MCF 10A (cell line): ENCODE results near the gene VAV2. TPM values are rescaled to one million over a fixed set of nuclear protein-coding genes. Genes with fewer than 3 reads are reported as not detected.

ENCODE experiments used
- BruUV-seq: library from RNA; stranded (reverse); fragments of 400-500 nt; replicated peaks from 2 replicates; lab custom pipeline; 2021; lab: Mats Ljungman, UMichigan
- CTCF ChIA-PET: fragments of 300-600 bp; sonication (Branson Sonifier 250); formaldehyde crosslinking; extraction: SDS; loops from one replicate; lab custom pipeline; 2021; ENCODE audit warnings: antibody characterized with exemption, inconsistent platforms; lab: Yijun Ruan, JAX
- POLR2A ChIA-PET: fragments of 300-600, 350-650 bp; sonication (Branson Sonifier 250); formaldehyde crosslinking; extraction: SDS; loops from one replicate; lab custom pipeline; 2020; ENCODE audit warnings: antibody characterized with exemption, inconsistent platforms; lab: Yijun Ruan, JAX
- DNase-seq: peaks from one replicate; pipeline ENCODE4 v3.0.0-alpha.2; 2018; ENCODE audit not compliant: unreplicated experiment
- H3K27ac Mint-ChIP-seq: one replicate; pipeline ENCODE4 v1.8.0; 2022; ENCODE audit warnings: mild to moderate bottlenecking, low read depth, mixed read lengths; ENCODE audit not compliant: unreplicated experiment
- H3K27me3 Mint-ChIP-seq: one replicate; pipeline ENCODE4 v1.8.0; 2022; ENCODE audit warnings: mixed read lengths; ENCODE audit not compliant: insufficient read depth, unreplicated experiment
- H3K36me3 Mint-ChIP-seq: one replicate; pipeline ENCODE4 v1.8.0; 2022; ENCODE audit warnings: mild to moderate bottlenecking, moderate library complexity, mixed read lengths; ENCODE audit not compliant: insufficient read depth, unreplicated experiment
- H3K4me1 Mint-ChIP-seq: one replicate; pipeline ENCODE4 v1.8.0; 2022; ENCODE audit warnings: mixed read lengths; ENCODE audit not compliant: insufficient read depth, unreplicated experiment
- H3K4me3 Mint-ChIP-seq: one replicate; pipeline ENCODE4 v1.8.0; 2022; ENCODE audit warnings: mild to moderate bottlenecking, moderate library complexity, mixed read lengths; ENCODE audit not compliant: unreplicated experiment
- H3K9me3 Mint-ChIP-seq: one replicate; pipeline ENCODE4 v1.8.0; 2022; ENCODE audit warnings: mixed read lengths; ENCODE audit not compliant: unreplicated experiment
- CTCF ChIP-seq: fragments of 200-600 bp; IDR thresholded peaks from one replicate; pipeline ENCODE4 v1.8.0; 2022; ENCODE audit warnings: antibody characterized with exemption, mild to moderate bottlenecking; ENCODE audit not compliant: unreplicated experiment
- intact Hi-C: fragments of 100-400 bp; cut with micrococcal nuclease; formaldehyde crosslinking; loops from 2 replicates; pipeline ENCODE4 v1.14.1; 2022
- total RNA-seq: library from RNA; stranded (reverse); gene quantifications from 2 replicates; pipeline ENCODE4 v1.2.3, GENCODE V29; 2022

Gene VAV2
- total RNA-seq, 1 experiment from 2014 or later, result 31.0 TPM

GRCh38 chr9:133819923-133820322 is 172.2 kb downstream of the VAV2 start:
- H3K9me3 Mint-ChIP-seq, result no peaks in the 10 kb centered on the region
- no TSS peak for BruUV-seq
- intact Hi-C loops, result no loop called here
- ChIA-PET CTCF (interaction anchor here (0.6 kb wide), 1 partner anchor 48 kb away, joined by 3 read pairs; no protein-coding TSS in a partner anchor), POLR2A (no interaction called here)
- no peaks in the 10 kb centered on the region for H3K27me3 Mint-ChIP-seq
- H3K4me1 Mint-ChIP-seq, result no peaks in the 10 kb centered on the region
- H3K27ac Mint-ChIP-seq, result no peak overlapping the region
- no peak overlapping the region for H3K4me3 Mint-ChIP-seq
- no peak for TF ChIP-seq CTCF
- DNase-seq, result no peak
- H3K36me3 Mint-ChIP-seq, result peaks cover 37% of the 10 kb centered on the region

- CTCF ChIA-PET, result no interaction called here
- DNase-seq, result peak; percentile 5
- intact Hi-C loops, result no loop called here
- H3K4me3 Mint-ChIP-seq, result no peak overlapping the region
- no peak for TF ChIP-seq CTCF
- no peaks in the 10 kb centered on the region for H3K27me3 Mint-ChIP-seq
- peaks cover 37% of the 10 kb centered on the region for H3K36me3 Mint-ChIP-seq
- H3K9me3 Mint-ChIP-seq, result no peaks in the 10 kb centered on the region
- POLR2A ChIA-PET, result no interaction called here
- no peaks in the 10 kb centered on the region for H3K4me1 Mint-ChIP-seq
- H3K27ac Mint-ChIP-seq, result no peak overlapping the region
- no TSS peak for BruUV-seq
These were observed 173.7 kb downstream of the VAV2 start for GRCh38 chr9:133818444-133818843.

GRCh38 chr9:133815781-133816180 is 176.3 kb downstream of the VAV2 start:
- CTCF ChIA-PET, result interaction anchor here (0.6 kb wide), 2 partner anchors 23 to 55 kb away, joined by 3 to 7 read pairs; no protein-coding TSS in a partner anchor
- Mint-ChIP-seq H3K9me3 (no peaks in the 10 kb centered on the region), H3K27me3 (no peaks in the 10 kb centered on the region), H3K4me3 (no peak overlapping the region), H3K4me1 (no peaks in the 10 kb centered on the region), H3K36me3 (peaks cover 22% of the 10 kb centered on the region), H3K27ac (no peak overlapping the region)
- DNase-seq, result no peak
- no TSS peak for BruUV-seq
- POLR2A ChIA-PET, result no interaction called here
- TF ChIP-seq CTCF, result no peak
- intact Hi-C loops, result no loop called here

GRCh38 chr9:133814586-133815208 is 177.4 kb downstream of the VAV2 start:
- no TSS peak for BruUV-seq
- Mint-ChIP-seq H3K27ac (no peak overlapping the region), H3K4me3 (no peak overlapping the region), H3K27me3 (no peaks in the 10 kb centered on the region), H3K9me3 (no peaks in the 10 kb centered on the region), H3K4me1 (no peaks in the 10 kb centered on the region), H3K36me3 (peaks cover 22% of the 10 kb centered on the region)
- intact Hi-C loops, result no loop called here
- ChIA-PET POLR2A (no interaction called here), CTCF (interaction anchor here (0.6 to 1.0 kb wide), 2 partner anchors 72 to 180 kb away, joined by 3 to 4 read pairs; no protein-coding TSS in a partner anchor)
- no peak for DNase-seq
- TF ChIP-seq CTCF, result no peak
